ENCODE measurements around the gene GRM2.

GRCh38 chr3:51716805-51717204 lies 9.9 kb downstream of the GRM2 start:
- TF ChIP-seq POLR2AphosphoS5 (IDR thresholded peaks at IDR 0.05) (no peak), CTCF (IDR thresholded peaks at IDR 0.05) (no peak), POLR2A (IDR thresholded peaks at IDR 0.05) (no peak)

Measured in prostate gland (tissue), 2 donors.